ENCODE data around the gene ANKRD63. TPM values are rescaled to one million over a fixed set of nuclear protein-coding genes. Genes with fewer than 3 reads are reported as not detected.

Gene ANKRD63
- total RNA-seq, 8 experiments from 2014 or later, result 0.17 to 0.66 (median 0.27) TPM; not detected in 5

DNA sequence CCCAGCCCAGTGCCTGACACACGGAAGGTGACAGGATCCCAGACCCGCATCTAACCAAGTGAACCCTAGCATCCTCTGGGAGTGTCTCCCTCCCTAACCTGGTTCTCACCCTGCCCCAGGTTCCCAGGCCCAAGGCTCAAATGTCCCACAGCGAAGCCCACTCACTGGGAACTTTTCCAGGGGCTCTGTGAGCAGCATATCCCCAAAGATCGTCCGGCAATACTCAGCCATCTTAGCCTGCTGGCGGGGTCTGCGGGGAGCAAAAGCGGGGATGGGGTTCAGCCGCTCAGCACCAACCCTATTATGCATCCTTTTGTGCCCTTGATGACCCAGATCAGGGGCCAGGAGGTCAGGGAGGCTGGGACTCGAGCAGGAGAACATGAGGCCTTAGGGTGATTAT is 14.5 kb upstream of the ANKRD63 start:
- Histone ChIP-seq H3K4me3 (no peak overlapping the region), H3K4me1 (replicated peaks in 1 of 2) (peaks cover 22 to 39% of the 10 kb centered on the region in 2 donors), H3K27ac (no peak overlapping the region)
- 70 to 100% (median 75%) methylated on average over 1 to 4 of the region's 10 CpGs; no CpG with 5 or more reads in 7 of the 10 experiments for WGBS, 10 experiments
- ATAC-seq (replicated peaks in 6 of 8), result no peak
- in situ Hi-C loops (cut with MboI; ENCODE audit: low pct_unique_long_range_greater_than_20kb in 2 of 9, low sequenced_read_pairs in 9 of 9, unreplicated experiment in 9 of 9), result no loop called here

DNA sequence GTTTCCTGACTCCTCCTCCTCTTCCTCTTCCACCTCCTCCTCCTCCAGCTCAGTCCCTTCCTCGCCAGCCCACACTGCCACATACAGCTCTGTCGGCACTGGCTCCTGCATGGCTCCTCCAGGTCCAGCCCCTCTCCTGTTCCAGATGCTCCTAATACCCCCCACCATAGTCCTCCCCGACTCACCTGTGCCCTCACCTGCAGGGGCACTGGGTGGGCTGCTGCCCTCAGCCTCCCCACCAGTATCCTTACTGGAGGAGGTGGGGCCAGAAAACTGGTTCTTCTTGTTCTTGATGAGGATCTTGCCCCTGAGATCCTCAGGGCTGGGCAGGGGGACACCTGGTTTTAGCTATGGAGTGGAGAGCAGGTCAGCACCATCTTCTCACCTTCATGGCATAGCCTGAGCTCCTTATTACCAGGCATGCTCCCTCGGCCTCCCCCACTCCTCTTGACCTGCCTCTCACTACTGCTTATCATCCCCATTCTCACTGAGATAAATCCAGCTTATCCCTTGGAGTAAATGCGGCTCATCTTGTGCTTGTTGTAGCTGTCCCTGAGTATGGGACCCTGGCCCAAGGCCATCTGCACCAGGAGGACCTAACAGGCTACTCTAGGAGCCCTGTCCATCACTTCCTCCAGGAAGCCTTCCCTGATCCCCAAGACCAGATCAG is 13.8 kb upstream of the ANKRD63 start:
- no peak for ATAC-seq (replicated peaks in 6 of 8)
- no peak overlapping the region for H3K4me3 ChIP-seq
- no peak overlapping the region for H3K27ac ChIP-seq
- peaks cover 24 to 44% of the 10 kb centered on the region in 2 donors for H3K4me1 ChIP-seq (replicated peaks in 1 of 2)
- in situ Hi-C loops (cut with MboI; ENCODE audit: low pct_unique_long_range_greater_than_20kb in 2 of 9, low sequenced_read_pairs in 9 of 9, unreplicated experiment in 9 of 9), result no loop called here
- WGBS, 10 experiments, result 40 to 100% (median 78%) methylated on average over 1 to 4 of the region's 5 CpGs; no CpG with 5 or more reads in 5 of the 10 experiments

DNA sequence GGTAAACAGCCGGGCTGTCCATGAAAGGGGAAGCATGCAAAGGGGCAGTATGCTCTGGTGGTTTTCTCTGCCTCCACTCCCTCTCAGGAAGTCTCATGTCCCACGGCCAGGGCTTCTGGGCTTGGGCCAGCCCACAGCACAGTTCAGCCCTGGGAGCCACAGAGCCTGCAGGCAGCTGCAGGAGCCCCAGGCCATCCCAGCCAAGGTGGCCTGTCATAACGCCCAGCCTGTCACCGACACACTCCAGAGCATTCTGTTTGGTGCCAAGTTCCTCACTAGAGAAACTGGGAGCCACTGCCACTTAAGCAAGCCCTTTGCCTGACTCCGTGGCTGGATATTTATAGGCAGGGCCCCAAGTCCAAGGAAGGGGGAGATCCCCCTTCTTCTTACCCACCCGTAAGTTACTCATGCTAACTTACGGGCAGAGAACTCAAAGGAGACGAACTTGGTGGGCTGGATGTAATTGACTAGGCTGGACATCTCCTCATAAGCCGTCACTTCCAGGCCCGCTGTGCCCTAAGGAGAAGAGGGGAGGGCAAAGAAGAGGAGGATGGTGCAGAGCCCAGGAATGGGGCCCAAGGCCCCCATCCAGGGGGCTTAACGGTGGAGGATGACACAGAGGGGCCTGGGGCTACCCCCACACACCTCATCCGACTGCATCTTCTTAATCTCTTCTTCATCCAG is 13.2 kb upstream of the ANKRD63 start:
- in situ Hi-C loops (cut with MboI; ENCODE audit: low pct_unique_long_range_greater_than_20kb in 2 of 9, low sequenced_read_pairs in 9 of 9, unreplicated experiment in 9 of 9), result no loop called here
- no peak overlapping the region for H3K27ac ChIP-seq
- no peak for ATAC-seq (replicated peaks in 6 of 8)
- H3K4me1 ChIP-seq (replicated peaks in 1 of 2), result peaks cover 31 to 46% of the 10 kb centered on the region in 2 donors
- no peak overlapping the region for H3K4me3 ChIP-seq
- 0 to 100% (median 80%) methylated on average over 1 to 4 of the region's 12 CpGs for WGBS, 10 experiments

DNA sequence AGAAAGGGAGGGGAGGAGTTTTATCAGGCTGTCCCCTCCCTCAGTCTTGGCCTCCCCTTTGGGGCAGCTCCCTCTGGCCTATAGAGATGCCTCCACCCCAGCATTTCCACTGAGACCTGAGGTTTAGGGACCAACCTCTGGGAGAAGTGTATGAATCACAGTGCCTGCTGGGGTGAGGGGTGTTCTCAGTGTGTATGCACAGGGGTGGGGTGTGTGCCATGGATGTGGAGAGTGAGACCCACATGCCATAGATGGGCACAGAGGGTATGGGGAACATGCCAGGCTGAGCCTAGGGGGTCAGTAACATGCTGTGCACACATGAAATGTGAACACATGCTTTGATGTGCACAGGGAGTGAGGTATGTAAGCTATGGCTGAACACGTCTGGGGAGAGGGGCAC is 12.4 kb upstream of the ANKRD63 start:
- in situ Hi-C loops (cut with MboI; ENCODE audit: low pct_unique_long_range_greater_than_20kb in 2 of 9, low sequenced_read_pairs in 9 of 9, unreplicated experiment in 9 of 9), result no loop called here
- Histone ChIP-seq H3K4me1 (replicated peaks in 1 of 2) (peaks cover 36 to 52% of the 10 kb centered on the region in 2 donors), H3K4me3 (no peak overlapping the region), H3K27ac (no peak overlapping the region)
- no peak for ATAC-seq (replicated peaks in 6 of 8)
- WGBS, 10 experiments, result 100% methylated on average over 1 of the region's 1 CpG; no CpG with 5 or more reads in 9 of the 10 experiments

DNA sequence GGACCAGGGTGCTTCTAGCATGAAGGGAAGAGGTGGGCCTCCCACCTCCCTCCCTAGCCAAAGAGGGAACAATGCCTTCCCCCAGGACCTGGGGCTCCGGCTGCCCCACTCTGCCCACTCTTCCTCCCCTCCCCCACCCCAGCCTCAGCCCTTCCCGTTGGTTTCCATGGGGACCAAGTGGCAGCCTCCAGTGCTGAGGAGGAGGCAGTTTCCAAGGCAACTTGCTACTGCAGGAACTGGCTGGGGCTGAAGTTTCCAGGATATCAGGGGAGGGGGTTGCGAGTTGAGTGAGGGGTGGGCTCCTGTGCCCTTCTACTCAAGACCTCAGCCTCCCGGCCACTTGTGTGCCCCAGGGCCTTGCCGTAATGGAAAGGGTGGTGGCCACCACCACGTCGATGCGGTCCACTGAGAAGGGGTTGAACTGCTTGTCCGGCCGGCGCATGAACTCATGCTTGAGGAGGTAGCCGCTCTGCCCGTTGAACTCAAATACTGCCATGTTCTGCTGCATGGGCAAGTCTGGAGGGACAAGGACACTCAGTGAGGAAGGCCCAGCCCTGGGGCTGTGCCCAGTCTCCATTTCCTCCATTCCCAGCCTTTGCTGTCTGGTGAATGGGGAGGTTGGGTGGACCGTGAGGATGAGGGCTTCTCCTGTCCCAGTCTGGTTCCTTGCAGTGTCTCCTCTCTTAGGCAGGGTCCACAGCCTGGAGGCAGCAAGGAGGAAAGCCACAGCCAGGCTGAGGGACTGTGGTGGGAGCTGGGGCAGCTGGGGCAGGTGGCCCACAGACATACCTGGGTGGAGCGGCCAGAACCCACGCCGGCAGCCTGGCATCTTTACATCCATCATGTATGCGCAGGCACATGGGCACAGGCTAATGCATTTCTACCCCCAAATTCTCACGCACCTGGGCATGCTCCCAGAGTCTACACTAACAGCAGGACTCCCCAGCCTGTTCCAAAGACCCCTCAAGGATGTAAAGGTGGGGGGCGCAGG is 11.3 kb upstream of the ANKRD63 start:
- Histone ChIP-seq H3K4me1 (replicated peaks in 1 of 2) (peaks cover 36 to 54% of the 10 kb centered on the region in 2 donors), H3K4me3 (no peak overlapping the region), H3K27ac (peak overlapping the region in 1 of 2 donors; percentile 57)
- in situ Hi-C loops (cut with MboI; ENCODE audit: low pct_unique_long_range_greater_than_20kb in 2 of 9, low sequenced_read_pairs in 9 of 9, unreplicated experiment in 9 of 9), result no loop called here
- 60 to 100% (median 78%) methylated on average over 1 to 11 of the region's 20 CpGs; no CpG with 5 or more reads in 4 of the 10 experiments for WGBS, 10 experiments
- ATAC-seq (replicated peaks in 6 of 8), result peak in 5 of 8 experiments; percentile 63 to 71 (median 67)

DNA sequence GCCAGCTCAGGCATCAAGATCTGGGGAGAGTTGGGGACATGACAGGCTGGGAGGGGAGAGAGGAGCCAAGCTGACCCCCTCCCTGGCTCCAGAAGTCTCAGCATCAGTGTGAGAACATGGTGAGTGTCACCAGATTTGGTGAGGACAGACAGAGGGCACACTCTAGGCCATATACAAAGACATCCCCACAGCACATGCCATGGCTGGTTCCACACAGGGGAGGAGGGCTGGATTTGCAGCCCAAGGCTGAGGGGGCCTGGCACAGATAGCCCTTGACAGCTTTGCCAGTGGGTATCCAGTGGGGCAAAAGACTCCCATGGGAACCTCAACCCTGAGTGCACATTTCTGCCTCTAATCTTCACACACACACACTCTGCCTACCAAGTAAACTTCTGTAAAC is 10.1 kb upstream of the ANKRD63 start:
- H3K4me1 ChIP-seq (replicated peaks in 1 of 2), result peaks cover 36 to 56% of the 10 kb centered on the region in 2 donors
- ATAC-seq (replicated peaks in 6 of 8), result no peak
- H3K4me3 ChIP-seq, result no peak overlapping the region
- peak overlapping the region in 1 of 2 donors; percentile 57 for H3K27ac ChIP-seq
- in situ Hi-C loops (cut with MboI; ENCODE audit: low pct_unique_long_range_greater_than_20kb in 2 of 9, low sequenced_read_pairs in 9 of 9, unreplicated experiment in 9 of 9), result no loop called here

DNA sequence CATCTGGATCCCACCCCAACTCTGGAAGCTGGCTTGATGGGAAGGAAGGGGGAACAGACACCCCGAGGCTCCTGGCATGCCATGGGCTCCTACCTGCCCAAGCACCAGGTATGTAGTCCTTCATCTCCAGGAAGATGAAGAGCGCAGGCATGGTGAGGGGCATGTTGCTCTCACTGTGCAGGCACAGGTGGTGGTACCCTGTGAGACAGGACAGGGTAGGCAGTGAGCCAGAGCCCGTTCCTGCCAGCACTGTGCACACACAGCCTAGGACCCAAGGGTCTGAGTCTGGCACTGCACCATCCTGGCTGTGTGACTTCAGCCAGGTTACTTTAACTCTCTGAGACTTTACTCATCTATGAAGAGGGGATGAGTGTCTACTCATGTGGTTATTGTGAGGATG is 9.4 kb upstream of the ANKRD63 start:
- in situ Hi-C loops (cut with MboI; ENCODE audit: low pct_unique_long_range_greater_than_20kb in 2 of 9, low sequenced_read_pairs in 9 of 9, unreplicated experiment in 9 of 9), result no loop called here
- Histone ChIP-seq H3K4me1 (replicated peaks in 1 of 2) (peaks cover 36 to 58% of the 10 kb centered on the region in 2 donors), H3K4me3 (no peak overlapping the region), H3K27ac (no peak overlapping the region)
- WGBS, 10 experiments, result 100% methylated on average over 1 of the region's 3 CpGs; no CpG with 5 or more reads in 9 of the 10 experiments
- no peak for ATAC-seq (replicated peaks in 6 of 8)

DNA sequence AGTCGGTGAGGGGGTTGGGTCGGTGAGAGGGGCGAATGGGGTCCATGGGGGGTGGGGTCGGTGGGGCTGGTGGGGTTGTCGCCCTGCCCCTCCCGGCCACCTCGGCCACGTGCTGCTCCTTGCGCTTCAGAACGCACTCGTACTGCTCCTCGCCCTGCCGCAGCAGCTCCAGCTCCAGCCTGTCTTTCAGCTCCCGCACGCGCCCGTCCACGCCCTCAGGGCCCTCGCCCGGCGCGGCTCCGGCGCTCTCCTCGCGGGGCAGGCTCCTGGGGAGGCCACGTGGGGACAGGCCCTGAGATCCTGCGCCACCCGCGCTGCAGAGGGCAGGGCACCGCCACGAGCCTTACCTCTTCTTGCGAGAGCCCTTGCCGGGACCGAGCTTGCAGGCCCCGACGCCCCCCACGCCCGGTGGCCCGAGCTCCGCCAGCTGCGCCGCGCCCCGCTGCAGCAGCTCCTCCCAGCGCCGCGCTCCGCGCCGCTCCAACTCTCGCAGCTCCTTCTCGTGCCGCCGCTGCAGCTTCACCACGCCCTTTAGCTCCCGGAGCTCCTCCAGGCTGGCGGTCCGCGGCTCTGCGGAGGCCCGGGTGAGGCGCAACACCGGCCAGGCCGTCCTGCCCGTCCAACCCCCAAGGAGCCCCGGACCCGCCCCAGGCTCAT is 8.2 kb upstream of the ANKRD63 start:
- ATAC-seq (replicated peaks in 6 of 8), result peak; percentile 68 to 97 (median 76)

DNA sequence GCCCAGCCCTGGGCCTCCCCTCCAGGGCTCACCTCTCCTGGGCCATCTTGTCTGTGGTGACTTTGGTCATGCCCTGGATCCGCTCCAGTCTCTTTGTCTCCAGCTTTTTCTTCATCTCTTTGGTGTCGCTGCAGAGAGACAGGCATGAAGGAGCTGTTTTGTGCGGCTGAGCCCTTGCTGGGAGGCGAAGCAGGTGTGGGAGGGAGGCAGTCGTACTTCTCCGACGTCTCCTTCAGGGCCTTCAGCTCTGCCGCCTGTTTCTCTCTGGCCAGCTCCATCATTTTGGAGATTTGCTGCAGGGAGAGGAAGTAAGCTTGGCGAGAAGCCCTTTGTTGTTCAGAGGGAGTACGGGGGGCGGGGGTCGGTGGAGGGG is 7.7 kb upstream of the ANKRD63 start:
- H3K27ac ChIP-seq, result no peak overlapping the region
- in situ Hi-C loops (cut with MboI; ENCODE audit: low pct_unique_long_range_greater_than_20kb in 2 of 9, low sequenced_read_pairs in 9 of 9, unreplicated experiment in 9 of 9), result no loop called here
- H3K4me3 ChIP-seq, result no peak overlapping the region
- 55 to 100% methylated on average over 1 to 5 of the region's 12 CpGs; no CpG with 5 or more reads in 8 of the 10 experiments for WGBS, 10 experiments
- ATAC-seq (replicated peaks in 6 of 8), result no peak
- H3K4me1 ChIP-seq (replicated peaks in 1 of 2), result peaks cover 49 to 61% of the 10 kb centered on the region in 2 donors

More for the DNA sequence above, 8.2 kb upstream of the ANKRD63 start:
- peaks cover 44 to 61% of the 10 kb centered on the region in 2 donors for H3K4me1 ChIP-seq (replicated peaks in 1 of 2)
- in situ Hi-C loops (cut with MboI; ENCODE audit: low pct_unique_long_range_greater_than_20kb in 2 of 9, low sequenced_read_pairs in 9 of 9, unreplicated experiment in 9 of 9), result no loop called here
- no CpG with 5 or more reads among the region's 68 CpGs for WGBS, 10 experiments
- H3K4me3 ChIP-seq, result peak overlapping the region in 4 of 5 donors; percentile 1 to 17 (median 12)
- H3K27ac ChIP-seq, result peak overlapping the region in 1 of 2 donors; percentile 2

DNA sequence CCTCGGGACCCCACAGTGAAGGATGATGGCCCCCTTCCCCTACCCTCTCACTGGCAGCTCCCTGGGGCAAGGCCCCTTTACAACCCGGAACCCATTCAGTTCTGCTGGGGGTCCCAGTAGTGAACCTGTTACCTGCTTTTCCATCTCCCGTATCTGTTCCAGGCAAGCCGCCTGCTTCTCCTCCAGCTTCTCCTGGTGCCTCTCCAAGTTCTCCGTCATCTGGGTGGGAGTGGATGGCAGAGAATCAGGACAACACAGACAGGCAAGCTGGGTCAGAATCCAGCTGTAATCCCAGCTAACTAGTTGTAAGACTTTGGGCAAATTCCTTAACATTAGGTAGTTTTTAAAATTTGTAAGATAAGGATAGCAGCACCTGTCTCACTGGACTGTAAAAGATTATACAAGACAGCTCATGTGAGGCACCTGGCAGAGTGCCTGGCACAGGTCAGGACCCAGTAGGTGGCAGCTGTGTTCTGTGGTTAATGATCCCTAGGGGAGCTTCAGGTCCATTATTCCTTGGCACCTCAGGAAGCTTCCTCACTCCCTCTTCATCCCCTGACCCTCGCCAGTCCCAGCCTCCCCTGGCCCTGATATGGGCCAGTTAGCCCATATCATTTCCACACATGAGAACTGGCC is 6.4 kb upstream of the ANKRD63 start:
- ATAC-seq (replicated peaks in 6 of 8), result no peak
- H3K27ac ChIP-seq, result no peak overlapping the region
- H3K4me3 ChIP-seq, result no peak overlapping the region
- 80 to 100% (median 100%) methylated on average over 1 to 4 of the region's 6 CpGs; no CpG with 5 or more reads in 3 of the 10 experiments for WGBS, 10 experiments
- H3K4me1 ChIP-seq (replicated peaks in 1 of 2), result peaks cover 51 to 61% of the 10 kb centered on the region in 2 donors
- in situ Hi-C loops (cut with MboI; ENCODE audit: low pct_unique_long_range_greater_than_20kb in 2 of 9, low sequenced_read_pairs in 9 of 9, unreplicated experiment in 9 of 9), result no loop called here

DNA sequence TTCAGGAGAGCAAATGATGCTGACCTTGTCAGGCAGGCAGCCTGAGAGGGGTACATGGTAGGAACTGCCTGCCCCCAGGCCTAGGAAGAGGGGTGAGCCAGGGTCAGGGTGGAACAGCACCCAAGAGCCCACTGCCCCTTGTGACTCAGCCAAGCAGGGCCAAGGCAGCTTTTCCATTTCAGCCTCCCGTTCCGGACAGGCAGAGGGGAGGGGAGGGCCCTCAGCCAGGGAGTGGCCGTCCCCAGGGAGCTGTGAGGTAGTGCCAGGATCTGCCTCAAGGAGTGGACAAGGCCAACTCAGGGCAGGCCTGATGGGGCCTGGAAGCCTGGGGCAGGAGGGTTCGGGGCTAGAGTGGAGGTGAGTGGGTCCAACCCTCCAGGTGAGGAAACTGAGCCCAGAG is 5.1 kb upstream of the ANKRD63 start:
- WGBS, 10 experiments, result 37 to 100% (median 80%) methylated on average over 1 to 2 of the region's 4 CpGs; no CpG with 5 or more reads in 5 of the 10 experiments
- Histone ChIP-seq H3K4me3 (no peak overlapping the region), H3K27ac (no peak overlapping the region), H3K4me1 (replicated peaks in 1 of 2) (peaks cover 39 to 50% of the 10 kb centered on the region in 2 donors)
- in situ Hi-C loops (cut with MboI; ENCODE audit: low pct_unique_long_range_greater_than_20kb in 2 of 9, low sequenced_read_pairs in 9 of 9, unreplicated experiment in 9 of 9), result no loop called here
- peak in 2 of 8 experiments; percentile 7 to 13 for ATAC-seq (replicated peaks in 6 of 8)

DNA sequence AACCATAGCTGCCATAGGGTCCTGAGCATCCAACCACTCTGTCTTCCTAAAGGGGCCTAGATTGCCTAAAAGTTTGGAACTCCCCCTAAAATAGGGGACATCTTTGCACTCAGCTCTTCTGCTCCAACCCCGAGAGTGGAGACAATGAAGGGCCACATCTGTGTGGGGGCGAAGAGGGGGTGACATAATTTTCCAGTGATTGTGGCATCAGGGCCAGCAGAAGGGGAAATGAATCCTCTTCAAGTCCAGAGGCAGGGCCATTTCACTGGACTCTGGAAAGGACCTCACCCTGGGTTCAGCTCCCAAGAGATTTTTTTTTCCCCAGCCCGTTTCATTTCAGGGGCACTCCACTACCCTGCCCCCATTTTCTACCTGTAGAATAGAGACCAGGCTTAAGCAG is 4.6 kb upstream of the ANKRD63 start:
- H3K4me1 ChIP-seq (replicated peaks in 1 of 2), result peaks cover 36 to 46% of the 10 kb centered on the region in 2 donors
- H3K27ac ChIP-seq, result no peak overlapping the region
- H3K4me3 ChIP-seq, result no peak overlapping the region
- ATAC-seq (replicated peaks in 6 of 8), result no peak
- 60 to 100% (median 80%) methylated on average over 1 to 3 of the region's 3 CpGs; no CpG with 5 or more reads in 2 of the 10 experiments for WGBS, 10 experiments
- in situ Hi-C loops (cut with MboI; ENCODE audit: low pct_unique_long_range_greater_than_20kb in 2 of 9, low sequenced_read_pairs in 9 of 9, unreplicated experiment in 9 of 9), result no loop called here
